A204.1 (cell line): Measurements from ENCODE around the gene PREB.
"Not testable (repeated sequence)": the region's sequence is repeated elsewhere in the genome, so short reads cannot be mapped to it uniquely, and the experiment has no call there.

ENCODE experiments used
- FAIRE-seq: peaks from 2 replicates; lab custom pipeline; 2012; peaks lifted over from hg19 to GRCh38; lab: Jason Lieb, UNC

PREB gene

DNA sequence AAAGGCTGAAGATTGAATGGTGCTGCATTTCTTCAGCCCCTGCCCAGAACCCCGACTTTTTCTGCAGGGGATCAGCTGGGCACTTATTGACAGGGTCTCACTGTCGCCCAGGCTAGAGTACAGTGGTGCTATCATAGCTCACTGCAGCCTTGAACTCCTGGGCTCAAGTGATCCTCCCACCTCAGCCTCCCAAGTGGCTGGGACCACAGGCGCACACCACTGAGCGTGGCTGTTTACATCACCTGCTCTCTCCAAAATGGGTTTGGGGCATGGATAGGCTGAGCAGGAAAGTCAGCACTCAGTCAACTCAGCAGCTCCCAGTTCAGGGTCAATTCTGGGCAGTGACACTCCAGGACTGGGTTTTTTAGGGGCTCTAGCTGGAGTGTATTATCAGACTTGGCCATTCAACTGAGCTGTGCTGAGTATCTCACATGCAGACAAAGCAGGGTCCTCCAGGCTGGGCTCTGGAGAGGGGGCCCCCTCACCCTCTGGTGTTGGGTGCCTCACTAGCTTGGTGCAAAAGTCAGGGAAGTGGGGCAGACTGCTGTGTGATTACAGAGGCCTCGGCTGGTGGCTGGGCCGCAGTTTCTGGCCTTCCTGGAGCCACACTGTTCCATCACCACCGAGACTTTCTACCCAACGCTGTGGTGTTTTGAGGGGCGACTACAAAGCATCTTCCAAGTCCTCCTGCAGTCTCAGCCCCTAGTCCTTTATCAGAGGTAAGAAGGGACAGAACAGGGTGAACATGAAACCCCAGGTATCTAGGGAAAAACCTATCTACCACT lies 6.4 kb downstream of the PREB start:
- no peak for FAIRE-seq

DNA sequence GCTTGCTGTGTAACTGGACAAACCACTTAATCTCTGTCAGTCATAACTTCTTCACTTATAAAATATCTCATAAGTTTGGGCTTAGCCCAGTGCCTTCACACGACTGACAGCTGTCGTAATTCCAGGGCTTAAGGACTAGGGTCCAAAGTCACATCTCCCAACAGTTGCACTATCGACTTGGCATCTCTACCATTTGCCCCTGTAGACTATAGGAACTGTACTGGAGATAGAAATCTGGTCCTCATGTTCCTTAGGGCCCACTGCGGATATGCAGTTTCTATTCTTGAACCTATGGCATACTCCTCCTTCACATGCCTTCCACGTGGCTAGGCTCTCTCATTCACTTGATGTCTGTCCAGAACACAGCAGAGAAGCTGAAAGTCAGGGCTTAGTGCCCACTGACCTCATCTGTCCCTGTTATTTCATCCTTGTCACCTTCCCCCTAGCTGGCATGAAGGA lies 8.2 kb downstream of the PREB start:
- FAIRE-seq, result no peak

DNA sequence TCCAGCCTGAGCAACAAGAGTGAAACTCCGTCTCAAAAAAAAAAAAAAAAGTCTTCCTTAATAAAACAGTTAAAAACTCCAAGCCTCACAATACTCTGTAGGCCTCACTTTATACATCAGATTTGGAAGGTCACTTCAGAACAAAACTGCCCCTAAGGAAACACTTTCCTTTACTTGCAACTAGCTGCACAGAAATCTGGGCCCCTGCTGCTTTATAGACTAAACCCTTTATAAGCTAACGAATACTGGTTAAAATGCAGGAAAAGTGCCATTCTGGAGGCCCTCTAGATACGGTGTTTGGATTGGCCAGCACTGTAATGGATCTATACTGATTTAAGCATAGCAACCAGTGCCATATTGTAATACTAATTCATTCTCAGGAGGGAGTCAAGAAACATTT lies 9.3 kb downstream of the PREB start:
- FAIRE-seq, result no peak

DNA sequence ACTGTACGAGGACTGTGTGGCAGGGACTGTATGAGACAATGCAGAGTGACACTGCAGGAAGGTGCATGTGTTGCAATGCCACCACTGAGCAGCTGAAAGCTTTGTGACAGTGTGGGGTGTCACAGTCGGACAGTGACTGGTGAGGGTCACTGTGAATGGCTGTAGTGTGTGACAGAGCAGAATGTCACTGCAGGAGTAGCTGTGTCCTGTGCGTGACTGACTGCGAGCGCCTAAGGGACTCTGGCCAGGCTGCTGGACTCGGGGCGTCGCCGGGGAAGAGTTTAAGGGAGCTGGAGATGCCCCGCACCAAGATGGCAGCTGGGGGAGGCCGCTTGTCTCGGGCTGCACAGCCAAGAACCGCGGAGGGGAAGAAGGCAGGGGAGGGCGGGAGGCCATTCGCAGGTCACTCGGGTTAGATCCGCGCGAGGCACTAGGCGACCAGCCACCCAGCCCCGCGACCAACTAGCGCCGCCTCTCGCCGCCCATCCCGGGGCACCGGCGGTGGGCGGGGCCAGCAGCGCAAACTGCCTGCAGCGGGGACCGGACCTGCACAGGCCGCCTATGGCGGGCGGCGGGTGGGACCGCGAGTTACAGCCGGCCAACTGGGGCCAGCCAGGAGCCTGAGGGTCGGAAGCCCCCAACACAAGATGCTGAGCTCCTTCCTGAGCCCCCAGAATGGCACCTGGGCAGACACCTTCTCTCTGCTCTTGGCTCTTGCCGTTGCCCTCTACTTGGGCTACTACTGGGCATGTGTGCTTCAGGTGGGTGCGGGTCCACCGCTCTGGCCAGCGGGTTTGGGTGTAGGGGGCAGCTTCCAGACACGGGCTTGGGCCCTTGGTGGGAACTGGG lies 10.9 kb downstream of the PREB start, which contains the start of gene ABHD1:
TSS of gene ABHD1 (plus strand) at position 514 of the 849 bp plus-strand sequence. CDS start at position 648, 134 bp downstream.
- no peak for FAIRE-seq

- no peak for FAIRE-seq
Measured at GRCh38 chr2:27122791-27123190, 11.6 kb downstream of the PREB start.

DNA sequence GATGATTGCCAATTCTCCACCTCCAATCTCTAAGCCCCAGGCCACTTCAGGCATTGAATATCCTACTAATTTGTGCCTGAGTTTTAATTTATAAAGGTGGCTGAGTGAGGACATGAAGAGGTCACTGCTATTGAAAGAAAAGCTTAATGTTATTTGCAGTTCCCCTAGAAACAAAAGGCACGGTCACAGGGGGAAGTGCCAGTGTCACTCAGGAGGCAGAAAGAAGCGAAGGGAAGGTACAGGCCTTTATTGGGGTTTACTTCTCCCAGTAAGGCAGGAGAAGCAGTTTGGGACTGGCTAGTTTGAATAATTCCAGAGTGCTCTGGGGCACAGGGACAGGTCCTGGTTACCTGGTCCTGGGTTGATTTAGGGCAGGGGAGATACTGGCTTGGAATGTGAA lies 12.5 kb downstream of the PREB start:
- FAIRE-seq, result no peak

DNA sequence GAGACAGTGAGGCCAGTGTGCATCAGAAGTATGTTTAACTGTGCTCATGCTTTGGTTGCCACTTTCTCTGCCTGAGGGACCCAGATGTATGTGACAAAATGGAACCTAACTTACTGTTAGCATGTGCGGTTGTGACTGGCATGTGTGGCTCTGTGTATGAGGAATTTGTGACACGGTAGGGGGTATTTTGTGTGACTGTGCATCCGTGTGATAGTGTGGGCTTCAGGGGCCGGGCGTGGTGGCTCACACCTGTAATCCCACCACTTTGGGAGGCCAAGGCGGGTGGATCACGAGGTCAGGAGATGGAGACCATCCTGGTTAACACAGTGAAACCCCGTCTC lies 15.1 kb downstream of the PREB start:
- FAIRE-seq, result not testable (repeated sequence)

DNA sequence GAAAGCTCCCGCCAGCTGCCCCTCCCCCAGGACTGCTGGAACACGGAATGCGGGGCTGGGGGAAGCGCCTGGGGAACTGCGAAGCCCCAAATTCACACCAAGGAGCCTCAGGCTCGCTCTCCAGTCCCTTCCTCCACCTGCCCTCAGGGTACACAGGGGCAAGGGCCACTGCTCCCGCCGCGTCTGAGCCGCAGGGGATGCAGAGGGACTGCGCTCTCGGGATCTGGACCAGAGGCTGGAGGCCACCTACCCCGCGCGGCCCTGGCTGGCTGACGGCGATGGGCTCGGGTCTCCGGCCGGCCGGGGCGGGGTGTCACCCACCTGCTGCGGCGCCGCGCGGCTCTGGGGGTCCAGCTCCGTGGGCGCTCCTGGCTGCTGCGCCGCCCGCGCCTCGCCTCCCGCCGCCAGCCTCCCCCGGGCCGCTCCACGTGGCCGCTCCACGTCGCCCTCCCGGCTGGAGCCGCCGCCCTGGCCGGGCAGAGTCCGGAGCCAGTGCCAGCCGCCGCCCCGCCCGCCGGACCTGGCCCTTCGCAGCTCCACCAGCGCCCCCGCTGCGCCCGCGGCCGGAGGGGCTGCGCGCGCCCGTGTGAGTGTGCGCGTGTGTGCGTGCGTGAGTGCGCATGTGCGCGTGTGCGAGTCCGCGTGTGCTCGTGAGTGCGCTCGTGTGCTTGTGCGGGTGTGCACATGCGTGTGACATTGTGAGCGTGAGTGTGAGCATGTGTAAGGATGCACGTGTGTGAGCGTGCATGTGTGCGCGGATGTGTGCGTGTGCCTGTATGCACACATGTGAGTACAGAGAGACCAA lies 15.7 kb downstream of the PREB start, which contains the start of gene CGREF1:
TSS of gene CGREF1 (minus strand) at position 604 of the 805 bp plus-strand sequence. CDS start 14,762 bp downstream, outside the sequence.
- FAIRE-seq, result no peak

DNA sequence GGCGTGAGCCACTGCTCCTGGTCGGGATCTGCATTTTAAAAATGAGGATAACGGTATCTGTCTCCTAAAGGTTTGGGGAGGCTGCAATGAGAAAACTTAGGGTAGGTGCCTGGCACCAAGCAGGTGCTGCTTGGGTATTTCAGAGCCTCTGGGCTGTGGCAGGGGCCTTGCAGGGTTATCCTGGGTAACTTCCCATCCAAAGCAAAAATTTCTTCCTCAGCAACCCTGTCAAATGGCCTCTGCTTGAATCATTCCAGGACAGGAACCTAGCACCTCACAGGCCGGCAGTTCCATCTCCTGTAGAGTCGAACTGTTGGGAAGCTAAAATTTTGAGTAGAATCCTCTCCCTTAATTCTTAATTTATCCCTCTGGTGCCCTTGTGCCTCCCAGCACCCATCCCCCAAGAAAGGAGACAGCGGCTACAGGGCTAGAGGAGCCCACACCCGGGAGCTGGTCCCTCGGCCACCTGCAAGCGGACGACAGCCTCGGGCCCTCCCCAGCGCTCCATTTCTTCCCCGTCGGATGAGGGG lies 16.4 kb downstream of the PREB start:
- FAIRE-seq, result no peak

DNA sequence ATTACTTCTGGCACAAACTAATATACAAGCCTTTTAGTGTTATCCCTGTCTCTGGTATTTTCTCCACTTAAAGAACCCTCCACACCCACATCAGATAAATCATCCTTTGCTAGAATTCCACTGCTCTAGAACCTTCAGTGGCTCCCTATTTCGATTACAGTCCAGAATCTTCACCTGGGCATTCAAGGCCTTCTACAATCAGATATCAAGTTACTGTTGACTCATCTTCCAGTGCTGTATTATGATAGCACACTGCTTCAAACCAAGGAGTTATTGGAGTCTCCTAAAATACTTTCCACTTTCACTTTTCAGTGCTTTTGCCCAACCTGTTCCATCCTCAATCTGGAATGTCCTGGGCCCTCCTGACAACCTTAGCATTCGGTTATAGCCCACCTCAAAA lies 18.9 kb downstream of the PREB start:
- no peak for FAIRE-seq

- not testable (repeated sequence) for FAIRE-seq
Measured at GRCh38 chr2:27111392-27112078, 22.9 kb downstream of the PREB start.

DNA sequence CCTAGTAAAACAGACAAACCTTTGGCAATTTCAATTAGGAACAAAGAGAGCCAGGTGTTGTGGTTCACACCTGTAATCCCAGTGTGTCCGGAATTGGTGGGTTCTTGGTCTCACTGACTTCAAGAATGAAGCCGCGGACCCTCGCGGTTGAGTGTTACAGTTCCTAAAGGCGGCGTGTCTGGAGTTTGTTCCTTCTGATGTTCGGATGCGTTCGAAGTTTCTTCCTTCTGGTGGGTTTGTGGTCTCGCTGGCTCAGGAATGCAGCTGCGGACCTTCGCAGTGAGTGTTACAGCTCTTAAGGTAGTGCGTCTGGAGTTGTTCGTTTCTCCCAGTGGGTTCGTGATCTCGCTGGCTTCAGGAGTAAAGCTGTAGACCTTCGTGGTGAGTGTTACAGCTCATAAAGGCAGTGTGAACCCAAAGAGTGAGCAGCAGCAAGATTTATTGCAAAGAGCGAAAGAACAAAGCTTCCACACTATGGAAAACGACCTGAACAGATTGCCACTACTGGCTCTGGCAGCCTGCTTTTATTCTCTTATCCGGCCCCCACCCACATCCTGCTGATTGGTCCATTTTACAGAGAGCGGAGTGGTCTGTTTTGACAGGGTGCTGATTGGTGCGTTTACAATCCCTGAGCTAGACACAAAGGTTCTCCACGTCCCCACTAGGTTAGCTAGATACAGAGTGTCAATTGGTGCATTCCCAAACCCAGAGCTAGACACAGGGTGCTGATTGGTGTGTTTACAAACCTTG lies 23.7 kb downstream of the PREB start:
- not testable (repeated sequence) for FAIRE-seq

- no peak for FAIRE-seq
Measured at GRCh38 chr2:27109083-27109482, 25.4 kb downstream of the PREB start.

DNA sequence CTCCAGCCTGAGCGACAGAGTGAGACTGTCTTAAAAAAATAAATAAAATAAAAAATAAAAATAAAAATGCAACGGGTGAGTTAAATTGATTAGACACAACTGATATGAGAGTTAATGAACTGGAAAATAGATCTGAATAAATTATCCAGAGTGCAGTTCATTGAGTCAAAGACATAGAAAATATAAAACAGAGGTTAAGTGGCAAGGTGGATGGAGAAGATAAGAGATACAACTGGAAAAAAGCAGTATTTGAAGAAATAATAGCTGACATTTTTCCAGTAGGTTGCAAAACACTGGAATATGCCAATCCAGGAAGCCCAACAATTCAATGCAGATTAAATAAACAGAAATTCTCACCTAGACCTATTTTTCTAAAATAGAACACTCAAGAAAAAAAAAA lies 26.2 kb downstream of the PREB start:
- no peak for FAIRE-seq

GRCh38 chr2:27105981-27106380 lies 28.5 kb downstream of the PREB start:
- no peak for FAIRE-seq

DNA sequence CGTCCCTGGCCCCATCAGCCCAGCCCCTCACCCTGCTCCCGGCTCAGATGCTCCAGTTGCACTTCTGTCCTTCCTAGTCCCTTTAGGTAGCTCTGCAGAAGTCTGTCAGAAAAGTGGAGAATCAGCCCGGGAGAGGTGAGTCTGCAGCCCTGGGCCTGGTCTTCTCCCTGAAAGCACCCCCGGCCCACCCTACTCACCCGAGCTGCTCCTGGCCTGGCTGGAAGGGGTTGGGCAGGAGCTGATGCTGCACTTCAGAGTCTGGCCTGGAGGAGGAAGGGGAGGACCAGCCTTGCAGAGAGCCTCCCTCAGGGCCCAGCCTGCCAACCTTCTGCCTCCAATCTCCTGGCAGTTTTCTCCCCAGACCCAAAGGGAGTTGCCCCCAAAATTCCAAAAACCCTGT lies 32.1 kb downstream of the PREB start:
- FAIRE-seq, result no peak

- FAIRE-seq, result no peak
Measured at GRCh38 chr2:27100036-27100435, 34.4 kb downstream of the PREB start.

DNA sequence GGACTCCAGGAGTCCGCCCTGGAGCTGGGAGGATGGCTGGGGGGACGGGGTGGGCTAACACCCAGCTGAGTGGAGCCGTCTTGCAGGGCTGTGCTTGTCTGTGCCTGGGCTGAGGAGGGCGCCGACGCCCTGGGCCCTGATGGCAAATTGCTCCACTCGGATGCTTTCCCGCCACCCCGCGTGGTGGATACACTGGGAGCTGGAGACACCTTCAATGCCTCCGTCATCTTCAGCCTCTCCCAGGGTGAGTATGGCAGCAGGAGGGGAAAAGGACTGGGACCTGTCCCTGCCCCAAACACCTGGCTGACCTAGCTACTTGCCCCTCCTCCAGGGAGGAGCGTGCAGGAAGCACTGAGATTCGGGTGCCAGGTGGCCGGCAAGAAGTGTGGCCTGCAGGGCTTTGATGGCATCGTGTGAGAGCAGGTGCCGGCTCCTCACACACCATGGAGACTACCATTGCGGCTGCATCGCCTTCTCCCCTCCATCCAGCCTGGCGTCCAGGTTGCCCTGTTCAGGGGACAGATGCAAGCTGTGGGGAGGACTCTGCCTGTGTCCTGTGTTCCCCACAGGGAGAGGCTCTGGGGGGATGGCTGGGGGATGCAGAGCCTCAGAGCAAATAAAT lies 35.0 kb downstream of the PREB start:
- FAIRE-seq, result no peak

- FAIRE-seq, result no peak
Measured at GRCh38 chr2:27097341-27097740, 37.1 kb downstream of the PREB start.

GRCh38 chr2:27096748-27097297 lies 37.6 kb downstream of the PREB start:
- no peak for FAIRE-seq
